ENCODE data around the gene MAPKAPK3. TPM values are rescaled to one million over a fixed set of nuclear protein-coding genes. Genes with fewer than 3 reads are reported as not detected.

Gene MAPKAPK3
- total and polyA plus RNA-seq, 2 of the 8 experiments (the other 6 are each of a cell fraction or from before 2014, with no cell fraction given), result 65.4 to 99.8 TPM

DNA sequence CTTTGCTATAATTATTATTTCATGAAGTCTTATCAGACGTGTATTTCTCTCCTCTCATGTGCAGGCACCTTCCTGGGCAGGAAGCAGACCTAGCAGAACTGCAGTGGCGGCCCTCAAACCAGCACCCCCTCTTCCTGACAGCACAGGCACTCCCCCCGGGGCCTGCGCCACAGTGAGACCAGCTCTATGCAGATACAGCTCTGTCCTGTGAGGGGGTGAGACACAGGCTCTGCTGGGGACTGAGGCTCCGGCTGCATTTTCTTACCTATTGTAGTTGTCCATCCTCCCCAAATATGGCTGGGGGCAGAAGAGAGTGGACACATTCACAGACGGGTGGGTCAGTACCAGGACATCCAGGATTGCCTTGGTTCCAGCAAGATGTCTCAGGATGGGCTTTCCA is 10.4 kb upstream of the MAPKAPK3 start (continued):
- TF ChIP-seq HDAC2 (IDR thresholded peaks at IDR 0.05; ENCODE audit: borderline replicate concordance in 1 of 2, low read depth in 2 of 2, low read length in 2 of 2) (no peak), POU5F1 (IDR thresholded peaks at IDR 0.05; ENCODE audit: low read depth, low read length) (no peak)
